WTC11 (cell line): ENCODE results near the gene MAP7D1. TPM values are rescaled to one million over a fixed set of nuclear protein-coding genes. Genes with fewer than 3 reads are reported as not detected.
A peak's percentile ranks its signal among the peaks of the same experiment; 100 is the strongest.

ENCODE experiments used
- ATAC-seq: fragments of 200-7000 bp; cut with Tn5 transposase; 2 replicates; pipeline ENCODE4 v1.10.0; 2021; ENCODE audit warnings: mild to moderate bottlenecking, moderate library complexity
- CTCF ChIA-PET: fragments of 300-600 bp; sonication (Branson Sonifier 250); formaldehyde crosslinking; loops from one replicate; lab custom pipeline; 2021; ENCODE audit warnings: antibody characterized with exemption; lab: Charles Lee
- POLR2A ChIA-PET: fragments of 350-600 bp; sonication (Branson Sonifier 250); formaldehyde crosslinking; loops from one replicate; lab custom pipeline; 2021; ENCODE audit warnings: antibody characterized with exemption; lab: Charles Lee
- DNase-seq: peaks from one replicate; pipeline ENCODE4 v3.0.0; 2021; ENCODE audit warnings: low spot score
- H3K27ac Mint-ChIP-seq: 2 replicates; pipeline ENCODE4 v1.8.0; 2021; ENCODE audit warnings: mixed read lengths
- H3K27me3 Mint-ChIP-seq: 2 replicates; pipeline ENCODE4 v1.8.0; 2021; ENCODE audit warnings: low read depth, mild to moderate bottlenecking, moderate library complexity, mixed read lengths
- H3K36me3 Mint-ChIP-seq: 2 replicates; pipeline ENCODE4 v1.8.0; 2021; ENCODE audit warnings: mixed read lengths
- H3K4me1 Mint-ChIP-seq: 2 replicates; pipeline ENCODE4 v1.8.0; 2022; ENCODE audit warnings: mixed read lengths
- H3K4me3 Mint-ChIP-seq: 2 replicates; pipeline ENCODE4 v1.8.0; 2021; ENCODE audit warnings: mild to moderate bottlenecking, moderate library complexity, mixed read lengths
- H3K9me3 Mint-ChIP-seq: 2 replicates; pipeline ENCODE4 v1.8.0; 2021; ENCODE audit warnings: mixed read lengths
- AFF4 ChIP-seq: sonication (generic); formaldehyde crosslinking; IDR thresholded peaks from 2 replicates; pipeline ENCODE4 v1.8.1; 2023; ENCODE audit warnings: mild to moderate bottlenecking, missing genetic modification reagents, borderline replicate concordance
- ATF2 ChIP-seq: sonication (generic); formaldehyde crosslinking; IDR thresholded peaks from 2 replicates; pipeline ENCODE4 v1.8.1; 2022; ENCODE audit warnings: low read depth, missing genetic modification reagents, borderline replicate concordance
- ATF6 ChIP-seq: sonication (generic); formaldehyde crosslinking; IDR thresholded peaks from 2 replicates; pipeline ENCODE4 v1.8.1; 2023; ENCODE audit warnings: mild to moderate bottlenecking, missing genetic modification reagents
- E2F4 ChIP-seq: sonication (generic); formaldehyde crosslinking; IDR thresholded peaks from 2 replicates; pipeline ENCODE4 v1.8.1; 2022; ENCODE audit warnings: low read depth, mild to moderate bottlenecking, moderate library complexity, missing genetic modification reagents, borderline replicate concordance
- ETV6 ChIP-seq: sonication (generic); formaldehyde crosslinking; IDR thresholded peaks from 2 replicates; pipeline ENCODE4 v1.8.1; 2022; ENCODE audit warnings: mild to moderate bottlenecking, missing genetic modification reagents
- FOXP1 ChIP-seq: sonication (generic); formaldehyde crosslinking; IDR thresholded peaks from 2 replicates; pipeline ENCODE4 v1.8.0; 2022; ENCODE audit warnings: missing genetic modification reagents, mild to moderate bottlenecking, moderate library complexity, borderline replicate concordance
- GABPB1 ChIP-seq: sonication (generic); formaldehyde crosslinking; IDR thresholded peaks from 2 replicates; pipeline ENCODE4 v1.8.1; 2023; ENCODE audit warnings: mild to moderate bottlenecking, missing genetic modification reagents
- GTF2I ChIP-seq: fragments of 250-450 bp; sonication (Bioruptor Pico); conservative IDR thresholded peaks from 2 replicates; pipeline ENCODE4 v1.4.0; 2021; ENCODE audit warnings: mild to moderate bottlenecking
- HMGA2 ChIP-seq: fragments of 250-450 bp; sonication (Bioruptor Pico); IDR thresholded peaks from 2 replicates; pipeline ENCODE4 v1.4.0; 2021; ENCODE audit warnings: mild to moderate bottlenecking, moderate library complexity
- HMGXB4 ChIP-seq: sonication (generic); formaldehyde crosslinking; IDR thresholded peaks from 2 replicates; pipeline ENCODE4 v1.8.1; 2023; ENCODE audit warnings: mild to moderate bottlenecking, moderate library complexity, missing genetic modification reagents
- IRF2 ChIP-seq: sonication (generic); formaldehyde crosslinking; IDR thresholded peaks from 2 replicates; pipeline ENCODE4 v1.8.0; 2022; ENCODE audit warnings: low read depth, missing genetic modification reagents, borderline replicate concordance
- MYBL2 ChIP-seq: sonication (generic); formaldehyde crosslinking; IDR thresholded peaks from 2 replicates; pipeline ENCODE4 v1.8.1; 2023; ENCODE audit warnings: mild to moderate bottlenecking, moderate library complexity, missing genetic modification reagents
- NFE2L1 ChIP-seq: sonication (generic); formaldehyde crosslinking; IDR thresholded peaks from 2 replicates; pipeline ENCODE4 v1.8.1; 2023; ENCODE audit warnings: missing genetic modification reagents
- PRDM15 ChIP-seq: sonication (generic); formaldehyde crosslinking; IDR thresholded peaks from 2 replicates; pipeline ENCODE4 v1.8.0; 2022; ENCODE audit warnings: missing genetic modification reagents
- SMAD4 ChIP-seq: sonication (generic); formaldehyde crosslinking; IDR thresholded peaks from 2 replicates; pipeline ENCODE4 v1.8.0; 2022; ENCODE audit warnings: mild to moderate bottlenecking, missing genetic modification reagents
- TEAD1 ChIP-seq: sonication (generic); formaldehyde crosslinking; IDR thresholded peaks from 2 replicates; pipeline ENCODE4 v1.8.0; 2022; ENCODE audit warnings: mild to moderate bottlenecking, missing genetic modification reagents
- USF1 ChIP-seq: sonication (generic); formaldehyde crosslinking; IDR thresholded peaks from 2 replicates; pipeline ENCODE4 v1.8.0; 2022; ENCODE audit warnings: mild to moderate bottlenecking, missing genetic modification reagents
- USF2 ChIP-seq: sonication (generic); formaldehyde crosslinking; IDR thresholded peaks from 2 replicates; pipeline ENCODE4 v1.8.1; 2023; ENCODE audit warnings: mild to moderate bottlenecking, missing genetic modification reagents, moderate library complexity
- ZNF138 ChIP-seq: sonication (generic); formaldehyde crosslinking; conservative IDR thresholded peaks from 2 replicates; pipeline ENCODE4 v1.8.1; 2022; ENCODE audit warnings: mild to moderate bottlenecking, moderate library complexity, missing genetic modification reagents
- ZNF671 ChIP-seq: fragments of 250-450 bp; sonication (Bioruptor Pico); IDR thresholded peaks from 2 replicates; pipeline ENCODE4 v1.8.0; 2021; ENCODE audit warnings: mild to moderate bottlenecking
- total RNA-seq: library from RNA; stranded (reverse); gene quantifications from 3 replicates; pipeline ENCODE4 v1.2.3, GENCODE V29; 2021

MAP7D1 gene
- total RNA-seq, 1 experiment from 2014 or later: 88.7 TPM

GRCh38 chr1:36156329-36157114, 562 bp downstream of the MAP7D1 start:
- Mint-ChIP-seq H3K9me3 (no peaks in the 10 kb centered on the region), H3K27me3 (peaks cover 37% of the 10 kb centered on the region)
- POLR2A ChIA-PET: interaction anchor here (0.7 to 1.8 kb wide), 5 partner anchors 19 to 228 kb away, joined by 3 to 12 read pairs (median 5); partner anchors contain the start of gene THRAP3
- TF ChIP-seq USF2: peak; percentile 77
- TF ChIP-seq HMGXB4 (CRISPR knock-in tag): peak; percentile 14; the same call in 1 of the 2 replicates
- TF ChIP-seq MYBL2: peak; percentile 43; the same call in 1 of the 2 replicates
- no peak for TF ChIP-seq ATF6 (CRISPR knock-in tag)
- TF ChIP-seq SMAD4 (CRISPR knock-in tag): no peak
- TF ChIP-seq ETV6 (CRISPR knock-in tag): peak; percentile 20; the same call in 1 of the 2 replicates
- TF ChIP-seq ATF2 (CRISPR knock-in tag): no peak
- peak; percentile 92 for TF ChIP-seq GTF2I
- peak; percentile 82; the same call in 1 of the 2 replicates for TF ChIP-seq FOXP1 (CRISPR knock-in tag)
- no peak for TF ChIP-seq ZNF671 (CRISPR knock-in tag)
- TF ChIP-seq ZNF138 (CRISPR knock-in tag): no peak
- no peak for TF ChIP-seq GABPB1
- TF ChIP-seq NFE2L1 (CRISPR knock-in tag): 0 out of 2 replicates have a peak, but pooled peaks have one; percentile 31
- no peak for TF ChIP-seq AFF4 (CRISPR knock-in tag)
- TF ChIP-seq USF1 (CRISPR knock-in tag): peak; percentile 82
- no peak for TF ChIP-seq IRF2 (CRISPR knock-in tag)
- peak; percentile 80 for TF ChIP-seq TEAD1 (CRISPR knock-in tag)
- no peak for TF ChIP-seq HMGA2 (CRISPR knock-in tag)
- TF ChIP-seq E2F4 (CRISPR knock-in tag): no peak
- TF ChIP-seq PRDM15 (CRISPR knock-in tag): no peak

More at GRCh38 chr1:36156329-36157114, 562 bp downstream of the MAP7D1 start:
- Mint-ChIP-seq H3K36me3 (no peaks in the 10 kb centered on the region), H3K4me3 (peak overlapping the region; percentile 79), H3K4me1 (peaks cover 46% of the 10 kb centered on the region), H3K27ac (no peak overlapping the region)
- ATAC-seq: peak; percentile 33
- CTCF ChIA-PET: interaction anchor here (1.2 to 2.6 kb wide), 10 partner anchors 20 to 186 kb away, joined by 4 to 20 read pairs (median 7); partner anchors contain the start of gene THRAP3
- DNase-seq: peak; percentile 83
